ENCODE results near the gene LYST. TPM values are rescaled to one million over a fixed set of nuclear protein-coding genes. Genes with fewer than 3 reads are reported as not detected.
A peak's percentile ranks its signal among the peaks of the same experiment; 100 is the strongest.
"Not testable (repeated sequence)": the region's sequence is repeated elsewhere in the genome, so short reads cannot be mapped to it uniquely, and the experiment has no call there.

Gene LYST
- total RNA-seq, 1 experiment from 2014 or later = 4.5 TPM

- no peak for DNase-seq (ENCODE audit: low read depth)
Observed at GRCh38 chr1:235661568-235661967, 205.1 kb downstream of the LYST start.

GRCh38 chr1:235659186-235659771, 207.4 kb downstream of the LYST start:
- DNase-seq (ENCODE audit: low read depth) = no peak

DNA sequence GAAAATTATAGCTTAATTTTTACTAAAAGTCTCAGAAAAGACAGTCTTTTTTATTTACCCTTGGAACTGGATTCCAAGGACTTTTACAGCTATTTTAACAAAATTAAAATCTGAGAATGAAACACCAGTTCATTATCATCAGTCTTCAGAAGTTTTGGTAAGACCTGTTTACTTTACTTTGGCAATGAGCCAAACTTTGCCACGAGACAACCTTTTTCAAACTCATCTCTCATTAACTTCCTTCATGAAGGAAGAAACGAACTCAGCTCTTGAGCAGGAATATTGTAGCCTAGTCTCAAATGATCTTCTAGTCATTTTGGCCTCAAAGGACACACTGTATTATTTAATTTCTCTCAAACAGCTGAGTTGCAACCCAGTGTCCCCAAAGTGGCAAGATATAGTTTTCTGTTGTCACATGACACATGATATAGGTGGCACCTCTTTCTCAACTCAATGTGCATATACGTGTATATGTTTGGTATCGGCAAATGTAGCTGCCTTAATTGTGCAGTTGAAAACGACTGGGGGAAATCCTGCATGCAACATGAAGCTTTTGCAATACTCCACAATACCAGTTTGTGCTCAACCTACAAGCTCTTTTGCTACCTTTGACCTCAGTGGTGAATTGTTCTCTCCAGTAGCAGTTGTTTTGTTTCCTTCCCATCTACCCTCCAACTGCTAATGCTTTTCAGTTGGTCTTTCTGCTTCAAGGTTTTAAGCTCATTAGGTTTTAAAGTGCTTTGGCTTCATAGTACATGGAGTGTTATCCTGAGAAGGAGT, 208.8 kb downstream of the LYST start:
- DNase-seq (ENCODE audit: low read depth) = no peak

DNA sequence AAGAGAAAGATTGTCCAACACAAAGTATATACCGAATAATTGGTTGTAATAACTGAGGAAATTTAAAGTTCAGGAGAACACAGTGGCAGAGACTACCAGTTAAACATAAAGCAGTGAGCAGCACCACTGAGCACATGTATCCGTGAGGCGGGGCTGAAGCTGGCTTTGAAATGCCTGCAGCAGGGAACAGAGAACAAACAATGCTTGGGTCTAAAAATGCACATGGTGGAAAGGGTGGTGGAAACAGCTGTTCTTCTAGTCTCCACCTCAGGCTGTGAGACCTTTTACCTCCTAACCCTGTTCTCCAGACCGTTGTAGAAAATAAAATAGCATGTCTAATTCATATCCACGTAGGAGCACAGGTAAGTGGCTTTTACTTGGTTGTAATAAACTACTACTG, 209.4 kb downstream of the LYST start:
- DNase-seq (ENCODE audit: low read depth) = no peak

DNA sequence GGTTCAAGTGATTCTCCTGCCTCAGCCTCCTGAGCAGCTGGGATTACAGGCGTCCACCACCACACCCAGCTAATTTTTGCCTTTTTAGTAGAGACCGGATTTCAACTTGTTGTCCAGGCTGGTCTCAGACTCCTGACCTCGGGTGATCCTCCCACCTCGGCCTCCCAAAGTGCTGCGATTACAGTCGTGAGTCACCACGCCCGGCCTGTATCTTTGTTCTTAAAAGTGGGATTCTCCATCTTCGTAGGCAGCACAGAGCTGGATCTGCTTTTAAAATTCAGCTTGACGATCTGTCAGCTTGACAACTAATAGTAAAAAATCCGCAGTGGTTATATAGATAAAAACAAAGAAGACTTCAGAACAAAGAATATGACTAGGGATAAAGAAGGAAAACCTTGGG, 214.3 kb downstream of the LYST start:
- DNase-seq (ENCODE audit: low read depth) = no peak

- no peak for DNase-seq (ENCODE audit: low read depth)
Observed at GRCh38 chr1:235651170-235651806, 215.4 kb downstream of the LYST start.

GRCh38 chr1:235650341-235651169, 216.2 kb downstream of the LYST start:
- DNase-seq (ENCODE audit: low read depth) = no peak

GRCh38 chr1:235649368-235650163, 217.1 kb downstream of the LYST start, which contains the start of gene GNG4:
TSS of gene GNG4 (minus strand) at chr1:235649784. CDS start at chr1:235583838, 65,946 bp downstream.
- DNase-seq (ENCODE audit: low read depth) = no peak

DNA sequence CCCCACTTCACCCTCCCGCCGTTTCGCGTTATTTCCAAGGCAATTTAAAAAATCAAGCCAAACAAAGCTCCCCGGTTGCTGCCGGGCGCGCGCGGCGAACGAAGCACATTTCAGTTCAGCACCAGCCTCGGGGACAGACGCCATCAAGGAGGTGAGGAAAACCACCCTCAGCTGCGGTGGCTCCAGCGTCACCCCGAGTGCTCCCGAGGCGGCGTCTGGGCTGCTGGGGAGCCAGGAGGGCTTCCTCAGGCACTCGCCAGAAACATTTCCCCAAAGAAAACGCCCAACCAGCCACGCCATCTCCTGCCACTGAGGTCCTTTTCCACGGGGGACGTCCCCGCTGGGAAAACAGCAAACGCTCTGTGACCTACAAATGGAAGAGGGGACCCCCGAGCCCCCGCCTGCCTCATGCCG, 217.7 kb downstream of the LYST start:
- DNase-seq (ENCODE audit: low read depth) = peak; percentile 53

GRCh38 chr1:235648407-235648907, 218.2 kb downstream of the LYST start:
- no peak for DNase-seq (ENCODE audit: low read depth)

GRCh38 chr1:235647537-235647936, 219.2 kb downstream of the LYST start:
- DNase-seq (ENCODE audit: low read depth) = not testable (repeated sequence)

DNA sequence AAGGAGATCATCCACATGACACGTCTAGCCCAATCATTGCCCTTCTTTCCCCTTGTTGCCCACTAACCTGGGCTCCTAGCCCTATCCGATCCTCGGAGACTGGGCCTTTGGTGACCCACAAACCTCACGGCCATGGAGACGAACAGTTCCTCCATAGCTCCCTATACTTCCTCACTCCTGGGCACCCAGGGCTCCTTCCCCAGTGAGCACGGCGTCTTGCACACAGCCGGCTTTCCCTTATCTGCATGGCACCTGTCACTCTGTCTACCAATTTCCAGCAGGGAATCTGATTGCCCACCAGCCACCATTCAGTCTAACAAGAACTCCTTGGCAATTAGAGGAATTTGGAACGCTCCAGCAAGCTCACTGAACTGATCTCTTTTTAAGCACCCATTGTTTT, 220.2 kb downstream of the LYST start:
- no peak for DNase-seq (ENCODE audit: low read depth)

- DNase-seq (ENCODE audit: low read depth) = no peak
Observed at GRCh38 chr1:235644693-235645305, 221.9 kb downstream of the LYST start.

DNA sequence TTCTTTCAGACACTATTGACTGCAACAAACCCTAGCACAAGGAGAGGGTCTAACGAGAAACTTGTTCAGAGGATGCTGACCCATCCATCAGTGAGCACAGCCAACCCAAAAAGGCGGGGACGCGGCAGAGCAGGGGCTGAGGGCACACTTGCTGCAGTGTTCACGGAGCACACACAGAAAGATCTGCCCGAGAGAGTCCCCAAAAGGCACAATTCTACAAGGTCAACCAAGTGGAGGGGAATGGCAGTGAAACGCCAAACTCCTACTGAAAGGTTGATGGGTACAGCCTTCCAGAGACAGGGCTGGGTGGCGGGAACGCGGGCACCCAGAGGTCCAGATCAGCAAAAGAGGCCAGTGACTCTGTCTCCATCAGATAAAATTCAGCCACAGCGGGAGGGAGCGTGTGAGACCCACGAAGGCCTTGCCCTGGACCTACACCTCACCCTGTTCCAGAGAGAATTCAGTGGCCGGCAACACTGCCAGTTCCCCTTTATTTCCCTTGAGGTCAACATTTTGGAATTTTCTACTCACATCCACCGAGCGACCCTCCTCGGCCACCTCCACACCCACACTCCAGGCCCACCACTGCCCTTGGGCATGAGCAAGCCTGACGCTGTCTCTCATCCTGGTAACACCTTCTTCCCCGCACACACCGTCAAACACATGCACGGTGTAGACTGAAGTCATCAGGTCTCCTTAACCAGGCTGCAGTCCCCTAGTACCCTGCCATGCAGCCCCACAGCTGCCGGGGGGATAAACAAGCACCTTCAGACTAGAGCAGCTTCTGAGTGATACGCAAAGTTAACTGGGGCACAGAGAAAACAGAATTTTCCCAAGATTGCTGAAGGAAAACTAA, 222.6 kb downstream of the LYST start:
- no peak for DNase-seq (ENCODE audit: low read depth)

GRCh38 chr1:235642943-235643371, 223.7 kb downstream of the LYST start:
- no peak for DNase-seq (ENCODE audit: low read depth)

DNA sequence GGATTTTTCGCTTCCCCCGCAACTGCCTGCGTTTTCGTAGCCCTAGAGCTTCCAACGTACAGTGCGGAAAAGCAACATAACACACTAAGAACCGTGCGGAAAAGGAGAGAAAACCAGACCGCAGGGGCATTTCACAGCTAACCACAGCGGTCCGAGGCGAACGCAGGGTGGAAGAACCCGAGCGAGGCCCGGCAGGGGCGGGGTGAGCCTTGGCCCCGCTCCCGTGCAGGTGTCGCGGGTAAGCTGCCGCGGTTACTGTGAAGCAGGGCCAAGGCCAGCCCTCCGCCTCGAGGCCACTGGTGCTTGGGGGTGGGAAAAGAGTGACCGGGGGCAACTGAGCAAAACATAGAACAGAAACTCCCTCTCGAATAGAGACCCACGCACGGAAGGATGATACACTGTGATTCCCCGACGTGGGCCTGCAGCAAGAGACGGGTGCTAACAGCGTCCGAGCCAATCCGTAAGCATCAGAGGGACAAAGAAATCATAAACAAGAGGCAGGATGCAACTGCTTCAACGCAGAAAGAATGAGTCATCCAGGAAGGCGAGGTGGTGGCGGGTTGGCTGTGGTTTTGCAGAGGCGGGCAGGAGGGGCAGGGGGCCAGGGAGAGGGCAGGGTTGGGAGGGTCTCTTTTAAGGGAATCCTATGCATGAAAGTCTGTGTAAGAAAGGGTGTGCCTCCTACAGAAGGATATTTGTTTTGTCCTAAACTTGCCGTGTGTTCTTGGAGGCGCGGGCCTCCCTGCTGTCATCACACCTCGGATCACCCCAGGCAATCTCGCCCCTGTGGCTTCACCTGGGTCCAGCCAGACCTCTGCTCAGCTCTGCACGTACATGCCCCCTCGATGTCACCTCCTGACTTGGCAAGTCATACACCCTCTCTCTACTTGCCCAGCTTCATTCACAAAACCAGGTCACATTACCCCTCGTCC, 224.4 kb downstream of the LYST start:
- DNase-seq (ENCODE audit: low read depth) = no peak

- DNase-seq (ENCODE audit: low read depth) = no peak
Observed at GRCh38 chr1:235640580-235640979, 226.1 kb downstream of the LYST start.

Data from LHCN-M2 (cell line).